DLD1 (cell line): Measurements from ENCODE around the gene FLNB.

ENCODE experiments used
- in situ Hi-C: cut with HindIII; loops from 2 replicates; pipeline ENCODE4 v1.10.0; 2017; ENCODE audit warnings: low sequenced_read_pairs

FLNB gene

GRCh38 chr3:58101499-58102389, 93.5 kb downstream of the FLNB start:
- in situ Hi-C loops: no loop called here

- in situ Hi-C loops: no loop called here
These were observed 94.1 kb downstream of the FLNB start for GRCh38 chr3:58102390-58102750.

GRCh38 chr3:58102976-58103451, 94.8 kb downstream of the FLNB start:
- in situ Hi-C loops: no loop called here

- in situ Hi-C loops: no loop called here
These were observed 95.9 kb downstream of the FLNB start for GRCh38 chr3:58104151-58104550.

- in situ Hi-C loops: no loop called here
These were observed 96.5 kb downstream of the FLNB start for GRCh38 chr3:58104712-58105111.

GRCh38 chr3:58105196-58105595, 97.0 kb downstream of the FLNB start:
- in situ Hi-C loops: no loop called here

GRCh38 chr3:58106061-58106460, 97.8 kb downstream of the FLNB start:
- in situ Hi-C loops: no loop called here

GRCh38 chr3:58106640-58107039, 98.4 kb downstream of the FLNB start:
- in situ Hi-C loops: no loop called here

GRCh38 chr3:58107597-58107996, 99.4 kb downstream of the FLNB start:
- in situ Hi-C loops: no loop called here

GRCh38 chr3:58109752-58110151, 101.5 kb downstream of the FLNB start:
- in situ Hi-C loops: no loop called here

GRCh38 chr3:58111513-58112184, 103.4 kb downstream of the FLNB start:
- in situ Hi-C loops: no loop called here

- in situ Hi-C loops: no loop called here
These were observed 103.9 kb downstream of the FLNB start for GRCh38 chr3:58112185-58112535.

- in situ Hi-C loops: no loop called here
These were observed 107.0 kb downstream of the FLNB start for GRCh38 chr3:58115175-58115574.

GRCh38 chr3:58116161-58116955, 108.1 kb downstream of the FLNB start:
- in situ Hi-C loops: no loop called here

- in situ Hi-C loops: no loop called here
These were observed 108.8 kb downstream of the FLNB start for GRCh38 chr3:58116985-58117384.

GRCh38 chr3:58117561-58118181, 109.4 kb downstream of the FLNB start:
- in situ Hi-C loops: no loop called here

GRCh38 chr3:58119186-58119585, 111.0 kb downstream of the FLNB start:
- in situ Hi-C loops: no loop called here

- in situ Hi-C loops: no loop called here
These were observed 112.0 kb downstream of the FLNB start for GRCh38 chr3:58120075-58120812.

GRCh38 chr3:58121183-58121582, 113.0 kb downstream of the FLNB start:
- in situ Hi-C loops: no loop called here

GRCh38 chr3:58122936-58123700, 114.9 kb downstream of the FLNB start:
- in situ Hi-C loops: no loop called here
